ENCODE measurements around the gene MMGT1. TPM values are rescaled to one million over a fixed set of nuclear protein-coding genes. Genes with fewer than 3 reads are reported as not detected.
A peak's percentile ranks its signal among the peaks of the same experiment; 100 is the strongest.

MMGT1 gene
- total RNA-seq (10 to 100 TPM in 8 of 9 donors, 1 to 10 TPM in 1; 8.2 to 23.5 (median 13.6) TPM), polyA plus RNA-seq (10 to 100 TPM in 1 of 3 donors, 1 to 10 TPM in 2; 1.4 to 20.7 (median 2.9) TPM)
- long read RNA-seq, donor 1, transcript MMGT1-201 (4 exons, 3,738 nt) = major isoform, 5 of 5 reads
- long read RNA-seq, donor 1, partial matches to known transcripts = 0 of 5 reads
- long read RNA-seq, donor 1, other reads (novel, unspliced or antisense) = 0 of 5 reads
- long read RNA-seq, donor 2, transcript MMGT1-201 (4 exons, 3,738 nt) = major isoform, 5 of 5 reads
- long read RNA-seq, donor 2, partial matches to known transcripts = 0 of 5 reads
- long read RNA-seq, donor 2, other reads (novel, unspliced or antisense) = 0 of 5 reads
- long read RNA-seq, donor 3 = 0 reads
- long read RNA-seq, donor 4, partial matches to known transcripts = 0 of 3 reads
- long read RNA-seq, donor 4, other reads (novel, unspliced or antisense) = 0 of 3 reads
- long read RNA-seq, donor 5, transcript MMGT1-201 (4 exons, 3,738 nt) = major isoform, 5 of 6 reads
- long read RNA-seq, donor 5, partial matches to known transcripts = 0 of 6 reads
- long read RNA-seq, donor 5, other reads (novel, unspliced or antisense) = 1 of 6 reads
- long read RNA-seq, donor 6, partial matches to known transcripts = 0 of 4 reads
- long read RNA-seq, donor 6, other reads (novel, unspliced or antisense) = 1 of 4 reads
- long read RNA-seq, donor 7, partial matches to known transcripts = 0 of 2 reads
- long read RNA-seq, donor 7, other reads (novel, unspliced or antisense) = 0 of 2 reads
- long read RNA-seq, donor 8, transcript MMGT1-201 (4 exons, 3,738 nt) = major isoform, 12 of 12 reads
- long read RNA-seq, donor 8, partial matches to known transcripts = 0 of 12 reads
- long read RNA-seq, donor 8, other reads (novel, unspliced or antisense) = 0 of 12 reads
- long read RNA-seq, donor 9, partial matches to known transcripts = 0 of 3 reads
- long read RNA-seq, donor 9, other reads (novel, unspliced or antisense) = 0 of 3 reads
- long read RNA-seq, donor 10, partial matches to known transcripts = 0 of 4 reads
- long read RNA-seq, donor 10, other reads (novel, unspliced or antisense) = 0 of 4 reads

DNA sequence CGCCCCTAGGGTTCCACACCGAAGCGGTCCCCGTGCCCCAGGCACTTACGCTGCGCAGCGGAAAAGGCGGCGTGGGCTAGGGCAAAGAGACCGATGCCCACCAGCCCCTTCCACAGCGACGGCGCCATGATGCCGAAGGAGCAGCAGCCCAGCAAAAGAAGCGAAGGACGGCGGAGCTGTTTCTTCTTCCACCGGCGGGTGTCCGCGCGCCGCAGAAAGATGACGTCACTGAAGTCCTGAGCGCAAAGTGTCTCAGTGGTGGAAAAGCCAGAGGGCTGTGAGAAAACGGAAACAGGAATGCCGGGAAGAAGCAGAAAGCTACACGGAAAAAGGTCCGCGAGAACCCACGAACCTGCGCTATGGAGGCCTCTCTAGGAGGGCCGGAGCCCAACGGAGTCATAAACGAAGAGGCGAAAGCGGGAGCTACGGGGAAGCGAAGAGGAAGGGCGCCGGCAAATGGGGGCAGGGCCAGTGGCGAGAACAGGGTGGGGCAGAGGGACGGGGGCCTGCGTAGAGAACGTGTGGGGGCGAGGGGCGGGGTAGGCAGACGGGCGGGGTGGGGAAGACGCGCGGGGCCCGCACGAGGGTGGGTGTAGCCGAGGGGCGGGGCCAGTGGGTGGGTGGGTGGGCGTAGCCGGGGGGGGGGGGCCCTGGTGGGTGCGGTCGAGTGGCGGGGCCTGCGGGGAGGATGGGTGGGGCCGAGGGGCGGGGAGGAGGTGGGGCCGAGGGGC lies at the start of gene MMGT1:
TSS of gene MMGT1 (minus strand) at position 441 of the 731 bp plus-strand sequence. CDS start at position 128, 313 bp downstream.
- no peaks in the 10 kb centered on the region for H3K9me3 ChIP-seq (replicated peaks in 1 of 3)
- H3K27ac ChIP-seq = peak within 1 kb of the TSS; percentile 79 to 91 (median 89)
- intact Hi-C loops (cut with DNase I) = no loop called here
- H3K4me1 ChIP-seq (replicated peaks in 1 of 2) = peaks cover 0 to 9% of the 10 kb centered on the region in 2 donors
- H3K4me3 ChIP-seq = peak within 1 kb of the TSS in 3 of 4 donors; percentile 48 to 65 (median 60)
- DNase-seq = peak; percentile 80 to 91 (median 84)
- TF ChIP-seq, protein P1, sequence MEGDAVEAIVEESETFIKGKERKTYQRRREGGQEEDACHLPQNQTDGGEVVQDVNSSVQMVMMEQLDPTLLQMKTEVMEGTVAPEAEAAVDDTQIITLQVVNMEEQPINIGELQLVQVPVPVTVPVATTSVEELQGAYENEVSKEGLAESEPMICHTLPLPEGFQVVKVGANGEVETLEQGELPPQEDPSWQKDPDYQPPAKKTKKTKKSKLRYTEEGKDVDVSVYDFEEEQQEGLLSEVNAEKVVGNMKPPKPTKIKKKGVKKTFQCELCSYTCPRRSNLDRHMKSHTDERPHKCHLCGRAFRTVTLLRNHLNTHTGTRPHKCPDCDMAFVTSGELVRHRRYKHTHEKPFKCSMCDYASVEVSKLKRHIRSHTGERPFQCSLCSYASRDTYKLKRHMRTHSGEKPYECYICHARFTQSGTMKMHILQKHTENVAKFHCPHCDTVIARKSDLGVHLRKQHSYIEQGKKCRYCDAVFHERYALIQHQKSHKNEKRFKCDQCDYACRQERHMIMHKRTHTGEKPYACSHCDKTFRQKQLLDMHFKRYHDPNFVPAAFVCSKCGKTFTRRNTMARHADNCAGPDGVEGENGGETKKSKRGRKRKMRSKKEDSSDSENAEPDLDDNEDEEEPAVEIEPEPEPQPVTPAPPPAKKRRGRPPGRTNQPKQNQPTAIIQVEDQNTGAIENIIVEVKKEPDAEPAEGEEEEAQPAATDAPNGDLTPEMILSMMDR (IDR thresholded peaks at IDR 0.05) = peak in 3 of 6 experiments; percentile 12 to 28 (median 17)
- TF ChIP-seq POLR2A (IDR thresholded peaks at IDR 0.05) = peak; percentile 24 to 41
- 0 to 37% (median 16%) methylated on average over 11 to 49 of the region's 65 CpGs for WGBS, 4 donors
- H3K36me3 ChIP-seq (replicated peaks in 1 of 2) = no peaks in the 10 kb centered on the region
- H3K27me3 ChIP-seq = no peaks in the 10 kb centered on the region

DNA sequence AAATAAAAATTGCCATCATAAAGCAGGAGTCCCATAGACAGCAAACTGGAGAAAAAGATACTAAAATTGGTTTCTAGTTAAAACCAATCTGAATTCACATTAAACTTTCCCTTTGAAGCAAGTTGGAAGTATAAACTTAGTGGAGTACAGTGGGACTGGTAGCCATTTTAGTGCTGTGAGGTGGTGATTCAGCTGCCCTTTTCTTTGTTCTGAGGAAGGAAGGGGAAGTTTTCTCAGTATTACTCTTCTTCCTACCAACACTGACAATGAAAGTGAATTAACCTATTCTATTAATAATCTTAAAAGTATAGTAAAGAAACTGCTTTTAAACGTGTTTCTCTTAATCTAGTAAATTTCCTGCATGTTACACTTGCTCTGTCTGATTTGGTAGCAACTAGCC lies 48.1 kb upstream of the MMGT1 start:
- Histone ChIP-seq H3K4me1 (replicated peaks in 1 of 2) (no peaks in the 10 kb centered on the region), H3K27ac (no peak overlapping the region), H3K9me3 (replicated peaks in 1 of 3) (no peaks in the 10 kb centered on the region), H3K27me3 (no peaks in the 10 kb centered on the region), H3K4me3 (no peak overlapping the region), H3K36me3 (replicated peaks in 1 of 2) (no peaks in the 10 kb centered on the region)
- intact Hi-C loops (cut with DNase I) = loop anchor here in 1 of 2 donors (10.0 kb wide), 1 partner anchor 143 kb away; no protein-coding TSS in a partner anchor
- TF ChIP-seq, protein P1 (IDR thresholded peaks at IDR 0.05) = no peak
- TF ChIP-seq POLR2A (IDR thresholded peaks at IDR 0.05) = no peak
- DNase-seq = no peak
- 42 to 83% (median 62%) methylated on average over 1 of the region's 1 CpG for WGBS, 4 donors

DNA sequence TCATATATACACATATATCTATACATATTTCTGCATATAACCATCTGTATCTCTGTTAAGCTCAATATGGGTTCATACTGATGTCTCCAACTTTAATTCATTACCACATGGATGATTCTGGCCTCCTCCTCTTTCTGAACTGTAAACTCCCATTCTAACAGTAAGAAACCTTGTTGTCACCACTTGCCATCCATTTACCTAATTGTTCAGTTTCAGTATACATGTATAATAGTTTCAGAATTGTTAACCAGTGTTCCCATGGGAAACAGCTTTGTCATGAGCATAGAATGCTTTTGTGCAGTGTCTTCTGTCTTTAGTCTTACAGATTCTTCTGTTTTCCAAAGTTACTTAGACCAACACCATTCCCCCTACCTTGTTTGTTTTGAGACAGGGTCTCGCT lies 47.4 kb upstream of the MMGT1 start:
- no peak for DNase-seq
- TF ChIP-seq POLR2A (IDR thresholded peaks at IDR 0.05) = no peak
- TF ChIP-seq, protein P1 (IDR thresholded peaks at IDR 0.05) = no peak
- Histone ChIP-seq H3K4me3 (no peak overlapping the region), H3K27ac (no peak overlapping the region), H3K9me3 (replicated peaks in 1 of 3) (no peaks in the 10 kb centered on the region), H3K36me3 (replicated peaks in 1 of 2) (no peaks in the 10 kb centered on the region), H3K27me3 (no peaks in the 10 kb centered on the region), H3K4me1 (replicated peaks in 1 of 2) (no peaks in the 10 kb centered on the region)
- intact Hi-C loops (cut with DNase I) = loop anchor here in 1 of 2 donors (10.0 kb wide), 1 partner anchor 144 kb away; no protein-coding TSS in a partner anchor
- 94 to 100% (median 98%) methylated on average over 1 of the region's 1 CpG for WGBS, 4 donors
